HuH-7 (cell line): ENCODE measurements around the gene EFCAB13.

Experiments used
- DNase-seq: peaks from one replicate; pipeline ENCODE4 v3.0.0; 2011; ENCODE audit warnings: low spot score

The EFCAB13 gene

GRCh38 chr17:47292206-47292605 lies 31.5 kb upstream of the EFCAB13 start:
- no peak for DNase-seq

GRCh38 chr17:47295037-47295873 lies 28.5 kb upstream of the EFCAB13 start:
- no peak for DNase-seq

GRCh38 chr17:47295874-47296255 lies 27.9 kb upstream of the EFCAB13 start:
- DNase-seq = no peak

DNA sequence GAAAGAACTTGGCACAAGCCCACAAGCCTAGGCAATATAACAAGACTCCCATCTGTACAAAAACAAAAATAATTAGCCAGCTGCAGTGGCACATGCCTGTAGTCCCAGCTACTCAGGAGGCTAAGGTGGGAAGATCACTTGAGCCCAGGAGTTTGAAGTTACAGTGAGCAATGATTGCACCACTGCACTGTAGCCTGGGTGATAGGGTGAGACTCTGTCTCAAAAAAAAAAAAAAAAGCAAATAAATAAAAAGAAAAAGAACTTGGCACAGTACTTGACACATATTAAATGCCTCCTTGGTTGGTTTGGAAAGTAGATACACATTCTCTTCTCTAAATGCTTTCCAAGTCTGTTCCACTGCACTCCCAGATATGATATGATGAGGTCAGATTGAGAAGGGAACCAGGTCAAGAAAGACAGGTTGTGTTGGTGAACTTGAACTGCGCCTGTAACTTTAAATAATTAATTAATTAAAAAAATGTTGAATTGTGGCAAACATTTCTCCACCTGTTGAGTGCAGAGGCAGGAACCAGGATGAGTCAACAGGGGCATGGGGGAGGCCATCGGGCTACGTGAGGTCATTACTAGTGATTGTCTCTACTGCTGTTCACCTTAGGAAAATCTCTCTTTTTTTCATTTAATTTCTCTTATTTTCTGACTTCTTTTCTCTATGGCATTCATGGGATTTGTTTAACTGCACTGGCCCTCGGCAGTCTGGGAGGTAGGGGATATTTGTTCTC lies 25.9 kb upstream of the EFCAB13 start:
- DNase-seq = no peak

DNA sequence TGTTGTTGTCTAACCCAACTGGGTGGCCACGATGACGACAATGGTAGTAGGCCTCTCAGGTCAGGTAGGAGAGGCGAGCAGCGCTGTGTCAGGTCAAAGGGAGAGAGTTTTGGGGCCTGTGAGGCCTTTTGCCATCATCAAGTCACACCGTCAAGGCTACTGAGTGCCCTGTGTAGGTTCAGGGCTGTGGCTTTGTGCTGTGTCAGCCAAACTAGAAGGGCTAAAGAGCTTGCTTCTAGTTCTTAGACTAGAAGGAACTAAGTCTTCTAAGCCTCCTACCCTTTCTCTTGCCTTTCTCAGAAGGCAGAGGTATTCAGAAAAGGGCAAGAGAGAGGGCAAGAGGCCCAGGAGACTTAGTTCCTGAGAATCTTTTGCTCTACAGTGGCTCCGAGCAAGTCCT lies 25.0 kb upstream of the EFCAB13 start:
- no peak for DNase-seq

GRCh38 chr17:47299239-47299910 lies 24.4 kb upstream of the EFCAB13 start:
- DNase-seq = no peak

GRCh38 chr17:47300718-47301117 lies 23.0 kb upstream of the EFCAB13 start:
- no peak for DNase-seq

GRCh38 chr17:47301161-47301560 lies 22.6 kb upstream of the EFCAB13 start:
- no peak for DNase-seq

DNA sequence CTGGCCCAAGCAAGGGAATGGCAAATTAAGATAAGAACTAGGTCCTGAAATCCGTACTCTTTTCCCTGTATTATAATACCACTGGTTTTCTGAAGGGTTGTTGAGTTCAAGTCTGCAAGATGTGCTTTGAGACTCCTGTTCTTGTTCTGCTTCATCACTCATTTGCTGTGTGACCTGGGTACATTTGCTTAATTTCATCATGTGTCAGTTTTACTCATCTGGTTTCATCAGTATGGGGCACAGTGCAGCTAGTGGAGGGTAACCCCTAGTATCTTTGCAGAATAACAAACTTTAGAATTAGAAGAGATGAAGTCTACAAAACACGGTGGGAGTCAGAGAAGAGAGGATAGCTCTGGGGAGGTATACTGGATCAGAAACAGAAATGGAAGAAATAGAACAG lies 21.9 kb upstream of the EFCAB13 start:
- no peak for DNase-seq

- DNase-seq = no peak
Observed at GRCh38 chr17:47304186-47304585, 19.6 kb upstream of the EFCAB13 start.

- no peak for DNase-seq
Observed at GRCh38 chr17:47305302-47305923, 18.3 kb upstream of the EFCAB13 start.

DNA sequence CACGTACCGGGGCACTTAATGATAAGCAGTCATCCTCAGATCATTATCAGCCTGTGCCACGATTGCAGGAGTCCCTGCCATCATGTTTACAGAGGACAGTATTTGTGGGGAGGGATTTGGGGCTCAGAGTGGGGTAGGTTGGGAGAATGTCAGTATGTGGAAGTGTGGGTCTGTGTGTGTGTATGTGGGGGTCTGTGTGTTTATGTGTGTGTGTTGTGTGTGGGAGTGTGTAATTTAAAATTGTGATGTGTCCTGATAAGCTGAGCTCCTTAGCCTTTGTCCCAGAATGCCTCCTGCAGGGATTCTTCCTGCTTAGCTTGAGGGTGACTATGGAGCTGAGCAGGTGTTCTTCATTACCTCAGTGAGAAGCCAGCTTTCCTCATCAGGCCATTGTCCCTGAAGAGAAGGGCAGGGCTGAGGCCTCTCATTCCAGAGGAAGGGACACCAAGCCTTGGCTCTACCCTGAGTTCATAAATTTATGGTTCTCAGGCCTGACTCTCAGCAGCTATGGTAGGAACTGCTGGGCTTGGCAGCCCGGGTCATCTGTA lies 13.5 kb upstream of the EFCAB13 start:
- no peak for DNase-seq

- DNase-seq = no peak
Observed at GRCh38 chr17:47311420-47311819, 12.3 kb upstream of the EFCAB13 start.

DNA sequence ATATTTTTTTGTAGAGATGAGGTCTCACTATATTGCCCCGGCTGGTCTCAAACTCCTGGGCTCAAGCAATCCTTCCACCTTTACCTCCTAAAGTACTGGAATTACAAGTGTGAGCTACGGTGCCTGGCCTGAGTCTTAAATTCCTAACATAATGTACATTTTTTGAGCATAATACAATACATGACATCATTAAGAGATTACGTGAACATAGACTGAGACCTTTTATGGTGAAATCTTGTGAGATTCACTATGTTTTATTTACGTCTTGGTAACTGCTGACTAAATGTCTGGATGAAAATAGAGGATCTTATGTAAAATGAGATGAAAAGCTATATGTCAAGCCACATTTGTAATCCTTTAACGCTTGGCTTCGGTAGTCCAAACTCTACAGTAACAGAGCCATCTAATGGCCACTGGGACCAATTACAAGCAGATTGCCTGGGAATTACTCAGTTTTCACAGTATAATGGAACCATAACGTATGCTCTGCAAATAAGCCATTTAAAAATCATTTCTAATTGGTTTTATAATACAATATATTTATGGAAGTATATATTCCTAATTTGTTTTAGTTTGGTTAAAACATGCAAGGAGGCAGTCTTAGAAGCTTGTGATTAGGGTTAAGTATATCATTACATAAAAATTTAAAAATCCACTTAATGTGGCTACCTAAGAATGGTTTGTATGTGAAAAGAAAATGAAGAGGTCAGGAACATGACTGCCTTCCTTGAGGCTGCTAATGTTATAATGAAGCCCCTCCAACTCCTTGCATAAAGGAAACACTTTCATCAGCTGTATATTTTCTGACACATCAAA lies 8.1 kb upstream of the EFCAB13 start:
- peak; percentile 53 for DNase-seq

DNA sequence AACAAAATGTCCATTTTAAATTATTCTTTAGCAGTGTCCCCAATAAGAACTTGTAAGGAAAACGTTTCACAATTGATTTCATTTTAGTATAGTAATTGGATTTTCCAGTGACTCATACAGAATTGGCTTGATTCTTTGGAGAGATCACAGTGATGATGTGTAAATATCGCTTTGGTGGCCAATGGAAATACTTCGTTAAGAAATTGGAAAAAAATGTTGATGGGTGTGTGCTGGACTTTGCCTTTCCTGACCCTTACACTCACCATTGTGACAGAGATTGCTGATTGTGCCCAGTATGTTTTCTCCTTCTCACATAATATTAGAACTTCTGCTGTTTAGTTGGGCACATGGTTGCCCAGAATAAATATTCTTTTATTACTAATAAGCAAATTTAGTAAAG lies 7.4 kb upstream of the EFCAB13 start:
- no peak for DNase-seq

DNA sequence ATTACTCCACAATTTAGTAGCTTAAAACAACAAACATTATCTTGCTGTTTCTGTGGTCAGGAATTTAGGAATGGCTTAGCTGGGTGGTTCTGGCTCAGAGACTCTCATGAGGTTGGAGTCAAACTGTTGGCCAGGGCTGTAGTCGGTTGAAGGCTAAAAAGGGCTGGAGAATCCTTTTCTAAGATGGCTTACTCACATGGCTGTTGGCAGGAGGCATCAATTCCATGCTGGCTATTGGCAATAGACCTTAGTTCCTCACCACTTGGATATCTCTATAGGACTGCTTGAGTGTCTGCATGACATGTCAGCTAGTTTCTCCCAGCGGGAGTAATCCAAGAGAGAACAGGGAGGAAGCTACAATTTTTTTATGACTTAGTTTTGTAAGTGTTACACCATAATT lies 6.6 kb upstream of the EFCAB13 start:
- no peak for DNase-seq

DNA sequence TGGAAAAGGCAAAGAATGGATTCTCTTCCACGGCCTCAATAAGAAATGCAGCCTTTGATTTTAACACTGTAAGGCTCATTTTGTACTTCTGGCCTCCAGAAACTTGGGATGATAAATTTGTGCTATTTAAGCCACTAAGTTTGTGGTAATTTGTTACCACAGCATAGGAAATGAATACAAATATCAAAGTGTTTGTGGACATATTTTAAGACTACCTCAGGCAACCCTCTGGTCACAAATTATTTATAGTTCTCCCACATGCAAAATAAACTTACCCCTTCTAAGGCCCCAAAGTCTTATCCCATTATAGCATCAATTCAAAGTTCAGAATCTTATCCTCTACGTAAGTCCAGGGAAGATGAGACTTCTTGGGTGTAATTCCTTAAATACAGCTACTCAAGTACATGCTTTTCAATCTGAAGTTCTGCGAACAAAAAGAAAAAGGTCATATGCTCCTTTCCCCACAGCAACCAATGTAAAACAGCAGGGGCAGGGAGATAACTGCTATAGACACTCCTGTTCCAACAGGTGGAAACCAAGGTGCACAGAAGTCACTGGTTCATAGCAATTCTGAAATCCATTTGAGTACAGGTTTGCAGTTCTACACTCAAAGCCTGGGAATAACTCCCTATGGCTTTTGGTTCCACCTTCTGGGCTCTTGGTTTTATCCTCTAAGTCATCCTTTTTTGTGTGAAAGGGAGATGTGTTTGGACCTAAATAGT lies 5.4 kb upstream of the EFCAB13 start:
- DNase-seq = no peak

DNA sequence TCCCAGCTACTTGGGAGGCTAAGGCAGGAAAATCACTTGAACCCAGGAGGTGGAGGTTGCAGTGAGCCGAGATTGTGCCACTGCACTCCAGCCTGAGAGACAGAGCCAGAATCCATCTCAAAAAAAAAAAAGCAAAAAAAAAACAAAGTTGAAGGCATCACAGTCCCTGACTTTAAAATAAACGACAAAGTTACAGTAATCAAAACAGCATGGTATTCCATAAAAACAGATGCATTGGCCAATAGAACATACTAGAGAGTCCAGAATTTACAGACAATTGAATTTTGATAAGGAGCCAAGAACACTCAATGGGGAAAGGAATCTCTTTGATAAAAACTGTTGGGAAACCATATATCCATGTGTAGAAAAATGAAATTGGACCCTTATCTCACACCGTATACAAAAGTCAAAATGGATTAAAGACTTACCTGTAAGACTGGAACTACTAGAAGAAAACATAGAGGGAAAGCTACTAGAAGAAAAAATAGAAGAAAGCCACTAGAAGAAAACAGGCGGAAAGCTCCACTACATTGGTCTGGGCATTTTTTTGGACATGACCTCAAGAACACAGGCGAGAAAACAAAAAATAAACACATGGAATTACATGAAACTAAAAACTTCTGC lies 2.8 kb upstream of the EFCAB13 start:
- no peak for DNase-seq

DNA sequence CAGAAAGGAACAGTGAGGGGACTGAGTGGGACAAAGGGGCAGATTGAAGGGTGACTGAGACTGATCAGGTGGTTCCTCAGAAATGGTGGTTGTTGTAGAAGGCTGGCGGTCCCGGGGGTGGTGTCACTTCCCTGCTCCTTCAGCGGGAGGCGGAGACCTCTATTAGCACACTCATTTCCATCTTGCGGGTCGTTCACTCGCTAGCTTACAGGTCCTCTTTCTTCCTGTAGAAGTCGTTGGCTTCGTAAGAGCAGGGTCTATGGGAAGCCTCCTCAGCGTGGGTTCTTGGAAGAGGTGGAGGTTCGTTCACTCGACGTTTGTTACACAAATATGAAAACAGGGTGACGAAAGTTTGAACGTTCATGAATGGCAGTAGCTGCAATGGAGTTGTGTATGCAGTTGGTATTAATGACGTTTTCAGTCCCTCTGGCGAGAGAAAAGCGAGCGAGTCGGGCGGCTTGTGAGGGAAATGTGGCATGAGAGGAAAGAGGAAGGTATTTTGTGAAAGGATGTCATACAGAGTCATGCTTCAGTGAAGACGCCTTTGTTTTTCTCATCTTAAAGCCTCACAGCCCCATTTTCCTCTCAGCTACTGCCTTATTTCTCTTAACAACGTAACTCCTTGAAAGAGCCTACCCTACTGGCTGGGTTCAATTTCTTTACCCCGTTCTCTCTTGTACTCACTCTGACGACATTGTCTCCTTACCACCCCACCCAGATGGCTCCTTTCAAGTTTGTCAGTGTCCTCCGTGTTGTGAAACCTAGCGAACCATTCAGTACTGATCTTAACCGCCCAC lies 667 bp downstream of the EFCAB13 start:
- no peak for DNase-seq
